HepG2 (cell line): Measurements from ENCODE around the gene TIRAP. TPM values are rescaled to one million over a fixed set of nuclear protein-coding genes. Genes with fewer than 3 reads are reported as not detected.

Source experiments
- ATAC-seq: fragments of 200-7000 bp; cut with Tn5 transposase; 3 replicates; pipeline ENCODE4 v1.9.1; 2020; ENCODE audit warnings: mild to moderate bottlenecking, moderate library complexity
- BruUV-seq: library from RNA; stranded (reverse); fragments of 400-500 nt; replicated peaks from 2 replicates; lab custom pipeline; 2021; lab: Mats Ljungman, UMichigan
- CTCF ChIA-PET: fragments of 300-600 bp; formaldehyde crosslinking; extraction: SDS; loops from one replicate; lab custom pipeline; 2021; ENCODE audit warnings: low total read pairs, inconsistent platforms, low intra/inter-chr PET ratio; lab: Yijun Ruan, JAX
- POLR2A ChIA-PET: fragments of 350-600 bp; sonication (Branson Sonifier 250); formaldehyde crosslinking; loops from one replicate; lab custom pipeline; 2020; ENCODE audit warnings: antibody characterized with exemption, inconsistent platforms; lab: Yijun Ruan, JAX
- DNase-seq: peaks from one replicate; pipeline ENCODE4 v3.0.0-alpha.2; 2015; ENCODE audit warnings: low spot score
- FAIRE-seq: peaks from 3 replicates; lab custom pipeline; 2011; peaks lifted over from hg19 to GRCh38; lab: Jason Lieb, UNC
- H2AFZ ChIP-seq: one replicate; pipeline ENCODE4 v1.6.1; 2011; ENCODE audit warnings: low read length, inconsistent platforms
- H3K27ac ChIP-seq: fragments of 300-600 bp; 3 replicates; pipeline ENCODE4 v1.8.0; 2011; ENCODE audit warnings: mixed run types, mild to moderate bottlenecking, mixed read lengths, low read length, inconsistent platforms; ENCODE audit not compliant: insufficient read depth; ENCODE audit errors: extremely low read length
- H3K27me3 ChIP-seq, 2 experiments: fragments of 200-600 bp in 1 of 2; 2 replicates in 1 of 2; 3 replicates in 1 of 2; pipeline versions ENCODE4 v1.6.0 to v1.8.0; 2011; ENCODE audit warnings: low read length in 2 of 2, mild to moderate bottlenecking in 2 of 2, moderate library complexity in 2 of 2, inconsistent platforms in 1 of 2; ENCODE audit not compliant: insufficient read depth in 2 of 2, control insufficient read depth in 1 of 2
- H3K36me3 ChIP-seq, 2 experiments: fragments of 200-600 bp in 1 of 2; replicated peaks in 1 of 2; 2 replicates in 1 of 2; 3 replicates in 1 of 2; pipeline versions ENCODE4 v1.5.1 to v1.8.0; 2011; ENCODE audit warnings: low read length in 2 of 2, inconsistent platforms in 1 of 2; ENCODE audit not compliant: insufficient read depth in 2 of 2, control insufficient read depth in 1 of 2
- H3K4me1 ChIP-seq: 2 replicates; pipeline ENCODE4 v1.5.1; 2012; ENCODE audit warnings: low read length, inconsistent platforms; ENCODE audit not compliant: insufficient read depth
- H3K4me2 ChIP-seq: 2 replicates; pipeline ENCODE4 v1.6.0; 2011; ENCODE audit warnings: low read depth, low read length, inconsistent platforms
- H3K4me3 ChIP-seq, 3 experiments: fragments of 200-600 bp in 1 of 3; sonication (generic), shearing (Covaris generic) in 1 of 3; replicated peaks in 1 of 3; 2 replicates each; pipeline ENCODE4 v1.5.1; 2011 to 2016; ENCODE audit warnings: low read length in 3 of 3, inconsistent platforms in 2 of 3, low read depth in 2 of 3, mild to moderate bottlenecking in 2 of 3, control low read depth in 1 of 3, mixed read lengths in 1 of 3; ENCODE audit not compliant: insufficient read depth in 1 of 3
- H3K79me2 ChIP-seq: one replicate; pipeline ENCODE4 v1.6.1; 2011; ENCODE audit warnings: low read length, inconsistent platforms; ENCODE audit not compliant: insufficient read depth
- H3K9ac ChIP-seq: 2 replicates; pipeline ENCODE4 v1.6.0; 2011; ENCODE audit warnings: mild to moderate bottlenecking, low read depth, low read length, inconsistent platforms; ENCODE audit not compliant: insufficient read depth
- H3K9me3 ChIP-seq: 2 replicates; pipeline ENCODE4 v1.5.1; 2012; ENCODE audit warnings: mild to moderate bottlenecking, low read length
- H4K20me1 ChIP-seq: 2 replicates; pipeline ENCODE4 v1.6.0; 2011; ENCODE audit warnings: inconsistent platforms, mild to moderate bottlenecking, low read length, moderate library complexity; ENCODE audit not compliant: insufficient read depth
- AHR ChIP-seq: IDR thresholded peaks from 2 replicates; pipeline ENCODE4 v1.6.1; 2018; ENCODE audit warnings: missing genetic modification reagents, missing compliant biosample characterization
- BCL3 ChIP-seq: sonication (generic); formaldehyde crosslinking; IDR thresholded peaks from 2 replicates; pipeline ENCODE4 v1.5.1; 2020; ENCODE audit warnings: mild to moderate bottlenecking, missing genetic modification reagents, moderate library complexity
- HDAC6 ChIP-seq: fragments of 200-600 bp; sonication (generic); IDR thresholded peaks from 2 replicates; pipeline ENCODE4 v1.7.0; 2017; ENCODE audit warnings: mild to moderate bottlenecking, antibody characterized with exemption, low read length, low read depth
- HNF4G ChIP-seq, 2 experiments: sonication (generic) in 1 of 2; formaldehyde crosslinking in 1 of 2; IDR thresholded peaks; 2 replicates each; pipeline versions ENCODE4 v1.4.0 to v1.6.1; 2011 to 2020; ENCODE audit warnings: borderline replicate concordance in 2 of 2, low read depth in 2 of 2, mild to moderate bottlenecking in 2 of 2, low read length in 1 of 2, missing genetic modification reagents in 1 of 2, moderate library complexity in 1 of 2
- HOXA9 ChIP-seq: sonication (generic); formaldehyde crosslinking; IDR thresholded peaks from 2 replicates; pipeline ENCODE4 v1.8.1; 2022; ENCODE audit warnings: missing genetic modification reagents, mild to moderate bottlenecking, moderate library complexity, borderline replicate concordance
- MEIS2 ChIP-seq: sonication (generic); formaldehyde crosslinking; IDR thresholded peaks from 2 replicates; pipeline ENCODE4 v1.9.0; 2021; ENCODE audit warnings: mild to moderate bottlenecking, missing genetic modification reagents
- RFX3 ChIP-seq: IDR thresholded peaks from 2 replicates; pipeline ENCODE4 v1.6.1; 2016; ENCODE audit warnings: missing biosample characterization, missing genetic modification reagents
- SALL2 ChIP-seq: sonication (generic); formaldehyde crosslinking; IDR thresholded peaks from 2 replicates; pipeline ENCODE4 v1.8.1; 2023; ENCODE audit warnings: mild to moderate bottlenecking, missing genetic modification reagents, inconsistent platforms
- TBP ChIP-seq: sonication (generic); formaldehyde crosslinking; IDR thresholded peaks from 2 replicates; pipeline ENCODE4 v1.5.0; 2020; ENCODE audit warnings: missing genetic modification reagents
- USF2 ChIP-seq, 2 experiments: sonication (generic) in 1 of 2; formaldehyde crosslinking in 1 of 2; IDR thresholded peaks; 2 replicates each; pipeline versions ENCODE4 v1.5.1 to v1.6.1; 2011 to 2020; ENCODE audit warnings: borderline replicate concordance in 1 of 2, low read depth in 1 of 2, low read length in 1 of 2, mild to moderate bottlenecking in 1 of 2, missing genetic modification reagents in 1 of 2, moderate library complexity in 1 of 2
- ZBTB4 ChIP-seq: sonication (generic); formaldehyde crosslinking; IDR thresholded peaks from 2 replicates; pipeline ENCODE4 v1.4.0; 2020; ENCODE audit warnings: missing genetic modification reagents, mild to moderate bottlenecking, borderline replicate concordance
- ZEB1 ChIP-seq: IDR thresholded peaks from 2 replicates; pipeline ENCODE4 v1.6.1; 2012; ENCODE audit warnings: mild to moderate bottlenecking, low read depth, inconsistent platforms; ENCODE audit not compliant: insufficient replicate concordance
- ZNF234 ChIP-seq: sonication (generic); formaldehyde crosslinking; conservative IDR thresholded peaks from 2 replicates; pipeline ENCODE4 v1.5.1; 2020; ENCODE audit warnings: mild to moderate bottlenecking, missing genetic modification reagents
- ZNF782 ChIP-seq: sonication (generic); formaldehyde crosslinking; IDR thresholded peaks from 2 replicates; pipeline ENCODE4 v1.4.0; 2020; ENCODE audit warnings: missing genetic modification reagents, mild to moderate bottlenecking, borderline replicate concordance
- WGBS: methylation state at CpG from one replicate; pipeline ENCODE4 v1.1.6; 2017; ENCODE audit warnings: low lambda C conversion rate; 5-methylcytosine and 5-hydroxymethylcytosine counted together
- in situ Hi-C: cut with HindIII; loops from 2 replicates; pipeline ENCODE4 v1.10.0; 2017; ENCODE audit warnings: low pct_unique_long_range_greater_than_20kb; ENCODE audit not compliant: extremely low pct_ligation_motif_present
- intact Hi-C: fragments of 100-400 bp; cut with micrococcal nuclease; formaldehyde crosslinking; loops from one replicate; pipeline ENCODE4 v1.10.0; 2022; ENCODE audit not compliant: unreplicated experiment
- polyA plus RNA-seq, 8 experiments: library from polyadenylated mRNA; depleted of rRNA in 3 of 8; stranded (reverse) in 7 of 8; unstranded in 1 of 8; fragments of >200 nt; fragmentation: Illumina TruSeq in 4 of 8; extraction: Trizol in 4 of 8; gene quantifications; 2 replicates each; pipeline versions ENCODE4 v1.2.1 to v1.2.3, GENCODE V29; 2011 to 2016; ENCODE audit warnings: low read depth in 4 of 8, missing spikeins in 1 of 8, mixed read lengths in 1 of 8; ENCODE audit not compliant: insufficient read depth in 1 of 8
- total RNA-seq, 5 experiments: library from RNA; depleted of rRNA; stranded (reverse); fragments of >200 nt; fragmentation: Illumina TruSeq; extraction: Trizol; gene quantifications; 2 replicates each; pipeline ENCODE4 v1.2.3, GENCODE V29; 2016; ENCODE audit warnings: low read depth in 1 of 5

Gene TIRAP
- total and polyA plus RNA-seq, 2 of the 13 experiments (the other 11 are each of a cell fraction or from before 2014, with no cell fraction given) = 5.4 to 5.7 TPM

- peak; percentile 76 for FAIRE-seq
- in situ Hi-C loops = no loop called here
- Histone ChIP-seq H3K4me3 (peak within 1 kb of the TSS; percentile 93 to 100 (median 99)), H4K20me1 (no peaks in the 10 kb centered on the region), H3K9me3 (no peaks in the 10 kb centered on the region), H3K27me3 (no peaks in the 10 kb centered on the region; a peak in 1 of 5 replicates), H3K9ac (peak within 1 kb of the TSS; percentile 99), H3K4me1 (peaks cover 35% of the 10 kb centered on the region), H3K79me2 (peaks cover 38% of the 10 kb centered on the region), H3K27ac (peak within 1 kb of the TSS; percentile 94), H3K36me3 (peaks cover 33 to 53% of the 10 kb centered on the region in 2 experiments), H3K4me2 (peak within 1 kb of the TSS; percentile 87), H2AFZ (no peak within 1 kb of the TSS)
- intact Hi-C loops = loop anchor here (2.0 kb wide), 2 partner anchors 14 to 58 kb away; partner anchors contain the start of genes FAM118B, RPUSD4 and TIRAP
- CTCF ChIA-PET = no interaction called here
- peak; percentile 96 for ATAC-seq
- BruUV-seq = TSS peak; percentile 81
- peak; percentile 96 for DNase-seq
- WGBS = 1% methylated on average over 21 of the region's 64 CpGs
- POLR2A ChIA-PET = interaction anchor here (0.6 to 2.0 kb wide), 12 partner anchors 9 to 677 kb away, joined by 3 to 19 read pairs (median 4); partner anchors contain the start of genes FAM118B, RPUSD4, ST3GAL4 and STT3A
- TF ChIP-seq ZEB1 (peak; percentile 43), RFX3 (CRISPR knock-in tag) (no peak), HNF4G (IDR thresholded peaks at IDR 0.05; ENCODE audit: borderline replicate concordance, low read depth, low read length) (no peak; the same call in 1 of the 2 replicates), HNF4G (CRISPR knock-in tag; IDR thresholded peaks at IDR 0.05; ENCODE audit: borderline replicate concordance, low read depth) (no peak; the same call in 1 of the 2 replicates), BCL3 (peak; percentile 83; the same call in 1 of the 2 replicates), ZNF234 (CRISPR knock-in tag) (no peak; the same call in 1 of the 2 replicates), ZBTB4 (CRISPR knock-in tag) (peak; percentile 69; the same call in 1 of the 2 replicates), USF2 (IDR thresholded peaks at IDR 0.05; ENCODE audit: low read depth, low read length) (peak; percentile 78), USF2 (CRISPR knock-in tag; IDR thresholded peaks at IDR 0.05; ENCODE audit: borderline replicate concordance) (peak; percentile 93; the same call in 1 of the 2 replicates), HDAC6 (no peak), MEIS2 (CRISPR knock-in tag) (peak; percentile 46; the same call in 1 of the 2 replicates), AHR (CRISPR knock-in tag) (no peak), SALL2 (CRISPR knock-in tag) (no peak), ZNF782 (no peak), TBP (CRISPR knock-in tag) (no peak), HOXA9 (CRISPR knock-in tag) (no peak)
These were observed 13.9 kb upstream of the TIRAP start, which contains the start of the genes FOXRED1 and SRPRA for GRCh38 chr11:126268708-126269579. Gene FOXRED1, plus strand, starts transcription at chr11:126269154. Its CDS starts 53 bp downstream, at chr11:126269207. Gene SRPRA, minus strand, starts transcription at chr11:126268895. Its CDS starts 91 bp downstream, at chr11:126268804.
